HS-27A (cell line): ENCODE measurements around the gene DLG5.

Source experiments
- DNase-seq: peaks from one replicate; pipeline ENCODE4 v3.0.0-alpha.2; 2012; ENCODE audit warnings: low read depth, missing footprints

Gene DLG5

GRCh38 chr10:77892021-77892739 lies 34.4 kb downstream of the DLG5 start:
- DNase-seq, result no peak

GRCh38 chr10:77890097-77890496 lies 36.5 kb downstream of the DLG5 start:
- DNase-seq, result no peak

- DNase-seq, result no peak
These were observed 37.2 kb downstream of the DLG5 start for GRCh38 chr10:77889277-77889903.

GRCh38 chr10:77888356-77888703 lies 38.2 kb downstream of the DLG5 start:
- no peak for DNase-seq

GRCh38 chr10:77887631-77888355 lies 38.8 kb downstream of the DLG5 start:
- DNase-seq, result no peak

GRCh38 chr10:77886795-77887355 lies 39.7 kb downstream of the DLG5 start:
- no peak for DNase-seq

GRCh38 chr10:77884181-77884580 lies 42.4 kb downstream of the DLG5 start:
- DNase-seq, result no peak

GRCh38 chr10:77881636-77882035 lies 44.9 kb downstream of the DLG5 start:
- DNase-seq, result no peak

GRCh38 chr10:77881222-77881621 lies 45.3 kb downstream of the DLG5 start:
- DNase-seq, result no peak

GRCh38 chr10:77879710-77880109 lies 46.8 kb downstream of the DLG5 start:
- DNase-seq, result no peak

- DNase-seq, result no peak
These were observed 47.5 kb downstream of the DLG5 start for GRCh38 chr10:77879065-77879464.

- no peak for DNase-seq
These were observed 48.9 kb downstream of the DLG5 start for GRCh38 chr10:77877441-77878344.

- DNase-seq, result no peak
These were observed 50.8 kb downstream of the DLG5 start for GRCh38 chr10:77875730-77876129.

- DNase-seq, result no peak
These were observed 51.7 kb downstream of the DLG5 start for GRCh38 chr10:77874872-77875271.

- DNase-seq, result no peak
These were observed 52.8 kb downstream of the DLG5 start for GRCh38 chr10:77873536-77874380.

GRCh38 chr10:77872947-77873535 lies 53.5 kb downstream of the DLG5 start:
- no peak for DNase-seq

GRCh38 chr10:77872151-77872946 lies 54.2 kb downstream of the DLG5 start:
- DNase-seq, result no peak

- no peak for DNase-seq
These were observed 56.7 kb downstream of the DLG5 start for GRCh38 chr10:77869626-77870420.

GRCh38 chr10:77868523-77868922 lies 58.0 kb downstream of the DLG5 start:
- no peak for DNase-seq
